Measurements from ENCODE around the gene PACS1.

Gene PACS1

DNA sequence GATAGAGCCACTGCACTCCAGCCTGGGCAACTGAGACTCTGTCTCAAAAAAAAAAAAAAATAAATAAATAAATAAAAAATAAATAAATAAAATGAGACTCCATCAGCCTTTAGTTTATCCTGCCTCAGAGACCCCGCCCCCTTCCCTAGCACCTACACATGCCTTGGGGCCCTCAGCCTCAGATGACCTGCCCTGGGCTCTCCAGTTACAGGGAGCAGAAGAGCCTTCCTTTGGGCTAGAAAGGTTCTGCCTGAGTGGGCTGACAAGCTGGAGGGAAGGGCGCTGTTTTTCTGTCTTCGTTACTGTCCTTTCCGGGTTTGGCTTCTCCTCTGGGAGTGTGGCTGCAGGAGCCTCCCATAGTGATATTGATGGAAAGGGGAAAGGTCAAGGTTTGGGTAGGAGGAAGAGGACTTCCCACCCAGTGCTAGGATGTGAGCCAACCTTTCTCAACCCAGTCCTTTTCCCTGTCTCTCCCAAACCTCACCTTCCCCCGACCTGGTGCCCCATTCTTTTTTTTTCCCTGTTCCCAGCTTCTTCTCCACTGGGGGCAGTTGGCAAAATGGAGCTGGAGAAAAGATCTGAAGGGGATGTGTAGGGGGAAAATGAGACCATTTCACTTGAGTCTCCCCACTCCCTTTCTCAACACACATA is 19.4 kb upstream of the PACS1 start:
- no peak for DNase-seq

DNA sequence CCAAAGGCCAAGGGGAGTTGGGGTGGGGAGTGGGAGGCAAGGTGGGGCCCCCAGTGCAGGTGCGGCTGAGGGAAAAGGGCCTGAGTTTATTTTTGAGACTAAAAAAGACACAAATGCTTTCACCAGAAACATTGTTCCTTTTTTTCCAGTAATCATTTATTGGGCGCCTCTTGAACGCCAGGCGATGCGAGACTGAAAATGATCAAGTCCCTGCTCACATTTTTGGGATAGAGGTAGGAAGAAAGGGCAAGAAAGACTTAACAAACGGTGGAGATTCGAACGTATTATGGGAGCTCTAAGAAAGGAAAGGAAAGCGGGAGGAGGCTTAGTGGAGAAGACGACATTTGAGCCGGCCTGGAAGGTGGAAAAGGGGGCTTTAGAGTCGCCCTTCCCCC is 18.7 kb upstream of the PACS1 start:
- no peak for DNase-seq

DNA sequence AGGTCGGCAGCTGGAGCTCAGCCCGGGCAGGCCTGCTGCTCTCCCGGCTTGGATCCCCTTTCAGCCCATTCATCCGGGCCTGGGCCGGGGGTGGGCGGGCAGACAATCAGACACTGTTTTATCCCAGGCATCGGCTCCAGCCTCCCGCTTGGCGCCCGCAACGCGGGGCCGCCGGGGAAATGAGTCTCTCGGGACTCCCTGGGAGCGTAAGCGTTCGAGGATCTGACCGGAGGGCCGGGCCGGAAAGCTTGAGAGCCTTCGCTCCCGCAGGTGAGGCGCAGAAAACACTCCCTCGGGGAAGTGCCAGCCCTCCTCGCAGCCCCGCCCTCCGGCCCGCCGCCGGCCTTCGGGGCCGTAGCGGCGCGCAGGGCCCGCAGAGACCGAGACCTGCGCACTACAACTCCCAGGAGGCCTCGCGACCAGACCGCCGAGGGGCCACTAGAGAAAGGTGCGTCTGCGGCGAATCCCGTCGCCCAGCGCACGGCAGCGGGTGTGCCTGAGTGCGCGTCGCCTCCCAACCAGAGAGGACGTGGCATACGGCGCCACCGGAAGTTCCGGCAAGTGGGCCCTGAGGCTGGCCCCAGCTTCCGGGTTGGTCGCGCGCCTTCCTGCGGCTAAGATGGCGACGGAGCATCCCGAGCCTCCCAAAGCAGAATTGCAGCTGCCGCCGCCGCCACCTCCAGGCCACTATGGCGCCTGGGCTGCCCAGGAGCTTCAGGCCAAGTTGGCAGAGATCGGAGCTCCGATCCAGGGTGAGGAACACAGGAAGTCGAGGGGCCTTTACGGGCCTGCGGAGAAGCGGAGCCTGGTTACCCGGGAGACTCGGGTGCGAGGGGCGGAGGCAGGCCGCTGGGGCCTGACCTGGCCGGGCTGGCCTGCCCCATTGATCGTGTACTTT is 18.1 kb upstream of the PACS1 start, which contains the start of gene SF3B2:
Gene SF3B2, plus strand, starts transcription at position 599 of the 898 bp plus-strand sequence. Its CDS starts 21 bp downstream, at position 620.
- peak; percentile 97 to 98 for DNase-seq

GRCh38 chr11:66052664-66052982 is 17.4 kb upstream of the PACS1 start:
- no peak for DNase-seq

DNA sequence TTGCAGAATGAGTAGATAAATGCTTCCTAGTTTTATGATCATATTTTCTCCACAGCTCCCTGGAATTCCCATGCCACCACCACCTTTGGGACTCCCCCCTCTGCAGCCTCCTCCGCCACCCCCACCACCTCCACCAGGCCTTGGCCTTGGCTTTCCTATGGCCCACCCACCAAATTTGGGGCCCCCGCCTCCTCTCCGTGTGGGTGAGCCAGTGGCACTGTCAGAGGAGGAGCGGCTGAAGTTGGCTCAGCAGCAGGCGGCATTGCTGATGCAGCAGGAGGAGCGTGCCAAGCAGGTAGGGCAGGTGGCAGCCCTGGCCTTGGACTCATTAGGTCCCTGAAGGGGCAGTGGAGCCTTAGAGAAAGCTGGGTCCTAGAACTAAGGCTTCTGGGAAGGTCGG is 15.1 kb upstream of the PACS1 start:
- no peak for DNase-seq

DNA sequence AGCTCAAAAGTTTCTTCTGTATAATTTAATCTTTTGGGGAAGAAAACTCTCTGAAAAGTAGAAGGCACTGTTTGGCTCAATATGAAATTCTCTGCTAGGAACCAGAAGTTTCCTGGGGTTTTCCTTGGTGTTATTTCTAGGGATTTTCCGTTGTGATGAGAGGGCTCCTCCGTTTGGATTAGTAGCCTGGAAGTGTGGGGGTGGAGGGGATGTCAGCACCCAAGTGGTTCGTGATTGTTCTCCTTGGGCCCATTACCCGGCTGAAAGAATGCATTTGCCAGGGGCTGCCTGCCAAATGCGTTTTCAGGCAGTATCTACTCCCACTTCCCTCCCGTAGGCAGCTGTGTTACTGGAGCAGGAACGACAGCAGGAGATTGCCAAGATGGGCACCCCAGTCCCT is 13.6 kb upstream of the PACS1 start:
- DNase-seq, result no peak

DNA sequence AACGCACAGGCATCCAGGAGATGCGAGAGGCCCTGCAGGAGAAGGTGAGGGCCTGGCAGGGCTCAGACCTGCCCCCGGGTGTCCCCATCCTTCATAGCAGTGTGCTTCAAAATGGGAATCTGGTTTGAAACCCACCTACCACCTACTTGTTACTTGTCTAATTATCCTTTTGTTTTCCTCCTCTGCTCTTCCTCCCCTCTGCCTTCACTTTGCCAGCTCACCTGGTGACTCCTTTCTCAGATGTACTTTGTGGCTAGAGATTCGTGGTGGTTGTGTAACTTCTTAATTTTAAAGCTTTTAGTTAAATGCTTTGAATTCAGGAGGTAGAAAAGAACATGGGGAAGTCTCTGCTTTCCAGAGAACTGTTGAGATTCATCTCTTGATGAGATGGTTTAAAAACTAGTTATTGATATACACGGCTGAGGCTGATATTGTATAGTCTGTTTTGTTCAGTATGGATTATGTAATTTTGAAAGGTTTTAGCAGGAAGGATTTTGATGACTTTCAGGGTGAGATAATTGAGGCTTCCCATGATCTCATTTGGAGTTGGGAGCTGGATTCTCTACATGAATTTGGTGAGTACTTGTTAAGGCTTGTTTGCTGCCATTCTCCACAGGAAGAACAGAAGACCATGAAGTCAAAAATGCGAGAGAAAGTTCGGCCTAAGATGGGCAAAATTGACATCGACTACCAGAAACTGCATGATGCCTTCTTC is 9.9 kb upstream of the PACS1 start:
- no peak for DNase-seq

DNA sequence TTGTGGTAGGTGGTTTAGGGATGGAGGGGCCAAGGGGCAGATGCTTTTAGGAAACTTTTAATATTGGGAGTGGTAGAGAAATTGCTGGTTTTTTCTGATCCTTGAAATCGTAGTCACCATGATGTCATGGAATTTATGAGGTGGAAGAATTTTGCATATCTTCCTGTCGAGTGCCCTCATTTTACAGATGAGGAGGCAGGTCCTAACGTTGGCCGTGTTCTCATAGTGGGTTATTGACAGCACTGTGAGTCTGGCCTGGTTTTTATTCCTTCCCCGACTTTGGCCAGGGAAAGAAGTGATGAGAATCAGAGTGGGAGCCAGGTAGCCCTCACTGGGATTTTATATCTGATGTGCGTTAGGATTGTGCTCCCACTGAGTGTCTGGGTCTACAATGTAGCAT is 8.8 kb upstream of the PACS1 start:
- DNase-seq, result no peak

- DNase-seq, result no peak
Measured at GRCh38 chr11:66062408-66062807, 7.7 kb upstream of the PACS1 start.

DNA sequence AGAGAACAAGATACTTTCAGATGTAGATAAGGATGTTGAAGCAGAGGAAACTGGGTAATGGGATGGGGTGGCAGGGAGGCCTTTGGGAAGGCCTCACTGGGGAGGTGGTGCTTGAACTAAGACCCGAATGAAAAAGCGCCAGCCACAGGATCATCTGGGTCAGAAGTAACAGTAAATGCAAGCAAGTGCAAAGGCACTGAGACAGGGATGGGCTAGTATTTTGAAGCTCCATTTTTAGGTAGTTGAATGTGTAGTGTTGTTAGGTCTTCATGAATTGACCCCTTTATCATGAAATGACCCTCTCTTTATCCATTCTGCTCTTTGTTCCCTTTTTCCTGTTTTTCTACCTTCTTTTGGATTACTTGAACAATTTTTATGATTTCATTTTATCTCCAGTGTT is 6.2 kb upstream of the PACS1 start:
- DNase-seq, result no peak

DNA sequence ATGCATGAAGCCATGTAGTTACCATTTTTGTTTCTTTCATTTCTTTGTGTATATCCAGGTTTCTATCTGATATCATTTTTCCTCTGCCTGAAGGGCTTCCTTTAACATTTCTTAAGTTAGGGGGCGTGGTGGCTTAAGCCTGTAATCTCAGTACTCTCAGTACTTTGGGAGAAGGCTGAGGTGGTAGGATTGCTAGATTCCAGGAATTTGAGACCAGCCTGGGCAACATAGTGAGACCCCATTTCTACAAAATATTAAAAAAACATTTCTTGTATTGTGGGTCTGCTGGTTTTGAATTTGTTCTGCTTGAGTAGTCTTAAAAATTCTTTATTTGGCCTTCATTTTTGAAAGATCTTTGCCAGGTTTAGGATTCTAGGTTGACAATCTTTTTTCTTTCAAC is 5.5 kb upstream of the PACS1 start:
- no peak for DNase-seq

GRCh38 chr11:66066751-66067150 is 3.3 kb upstream of the PACS1 start:
- DNase-seq, result no peak

DNA sequence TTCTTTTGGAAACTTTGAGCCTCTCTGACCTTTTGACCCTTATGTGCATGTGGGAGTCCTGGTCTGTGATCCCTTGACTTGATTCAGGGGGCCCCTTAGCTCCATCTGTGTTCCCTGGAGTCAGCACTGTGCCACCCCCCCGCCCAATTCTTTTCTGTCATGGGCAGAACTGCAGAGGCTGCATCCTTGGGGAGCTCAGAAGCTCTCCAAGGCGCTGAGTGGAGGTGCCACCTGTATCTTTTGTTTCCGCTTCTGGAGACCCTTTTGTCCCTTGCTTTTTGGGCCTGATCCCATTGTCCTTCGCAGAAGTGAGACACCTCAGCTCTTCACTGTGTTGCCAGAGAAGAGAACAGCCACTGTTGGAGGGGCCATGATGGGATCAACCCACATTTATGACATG is 2.4 kb upstream of the PACS1 start:
- no peak for DNase-seq

- peak; percentile 79 to 81 for DNase-seq
Measured at GRCh38 chr11:66068154-66068821, 1.8 kb upstream of the PACS1 start.

GRCh38 chr11:66068923-66069714 is 953 bp upstream of the PACS1 start:
- peak; percentile 53 to 70 for DNase-seq

DNA sequence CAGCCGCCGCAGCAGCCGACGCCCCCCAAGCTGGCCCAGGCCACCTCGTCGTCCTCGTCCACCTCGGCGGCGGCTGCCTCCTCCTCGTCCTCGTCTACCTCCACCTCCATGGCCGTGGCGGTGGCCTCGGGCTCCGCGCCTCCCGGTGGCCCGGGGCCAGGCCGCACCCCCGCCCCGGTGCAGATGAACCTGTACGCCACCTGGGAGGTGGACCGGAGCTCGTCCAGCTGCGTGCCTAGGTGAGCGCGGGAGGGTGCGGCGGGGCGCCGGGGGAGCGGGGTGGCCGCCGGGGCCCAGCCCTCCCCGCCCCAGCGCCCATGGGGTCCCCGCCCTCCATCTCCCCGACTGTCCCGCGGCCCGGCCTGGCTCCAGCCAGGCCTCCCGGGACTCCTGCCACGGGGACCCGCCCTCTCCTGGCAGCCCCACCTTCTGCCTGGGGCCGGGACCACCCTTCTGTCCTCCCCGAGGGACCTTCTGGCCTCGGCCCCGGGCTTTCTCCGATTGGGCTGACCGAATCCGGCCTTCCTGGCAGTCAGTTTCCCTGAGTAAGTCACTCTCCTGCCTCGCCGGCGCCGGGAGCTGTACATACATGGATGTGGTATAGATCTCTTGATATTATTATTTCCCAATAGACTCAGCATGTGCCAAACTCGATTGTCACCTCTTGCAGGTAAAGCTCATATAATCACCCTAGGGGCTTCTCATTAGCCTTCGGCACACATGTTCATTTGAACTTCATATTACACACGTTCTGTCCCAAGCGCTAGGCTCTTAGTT is 720 bp downstream of the PACS1 start:
- DNase-seq, result peak in 1 of 2 donors; percentile 18

GRCh38 chr11:66071381-66071801 is 1.3 kb downstream of the PACS1 start:
- peak in 1 of 2 donors; percentile 36 for DNase-seq

DNA sequence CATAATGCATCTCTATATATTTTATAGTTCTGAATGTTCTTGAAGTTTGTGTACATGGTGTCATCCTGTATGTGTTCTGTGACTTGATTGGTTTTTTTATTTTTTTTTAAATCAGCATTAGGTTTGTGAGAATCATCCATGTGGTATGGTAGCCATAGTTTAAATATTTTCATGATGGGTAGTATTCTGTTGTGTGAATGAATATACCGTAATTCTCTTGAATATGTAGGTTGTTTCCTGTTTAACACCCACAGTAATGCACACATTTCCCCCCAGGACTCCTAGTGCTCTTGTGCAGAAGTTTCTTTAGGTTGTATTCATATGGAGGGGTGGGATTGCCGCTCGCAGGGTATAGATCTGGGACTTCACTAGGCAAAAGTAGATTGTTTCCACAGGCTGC is 2.0 kb downstream of the PACS1 start:
- DNase-seq, result no peak

GRCh38 chr11:66072518-66072917 is 2.4 kb downstream of the PACS1 start:
- DNase-seq, result no peak

DNA sequence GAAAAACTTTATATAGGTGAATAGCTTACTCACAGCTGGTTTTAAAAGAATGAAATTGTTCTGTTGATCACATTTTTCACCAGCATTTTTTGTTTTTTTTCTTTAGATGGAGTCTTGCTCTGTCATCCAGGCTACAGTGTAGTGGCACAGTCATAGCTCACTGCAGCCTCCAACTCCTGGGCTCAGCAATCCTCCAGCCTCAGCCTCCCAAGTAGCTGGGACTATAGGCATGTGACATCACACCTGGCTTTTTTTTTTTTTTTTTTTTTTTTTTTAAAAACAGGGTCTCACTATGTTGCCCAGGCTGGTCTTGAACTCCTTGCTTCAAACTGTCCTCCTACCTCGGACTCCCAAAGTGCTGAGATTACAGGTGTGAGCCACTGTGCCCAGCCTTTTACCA is 3.6 kb downstream of the PACS1 start:
- no peak for DNase-seq

GRCh38 chr11:66075273-66075672 is 5.2 kb downstream of the PACS1 start:
- DNase-seq, result no peak

DNA sequence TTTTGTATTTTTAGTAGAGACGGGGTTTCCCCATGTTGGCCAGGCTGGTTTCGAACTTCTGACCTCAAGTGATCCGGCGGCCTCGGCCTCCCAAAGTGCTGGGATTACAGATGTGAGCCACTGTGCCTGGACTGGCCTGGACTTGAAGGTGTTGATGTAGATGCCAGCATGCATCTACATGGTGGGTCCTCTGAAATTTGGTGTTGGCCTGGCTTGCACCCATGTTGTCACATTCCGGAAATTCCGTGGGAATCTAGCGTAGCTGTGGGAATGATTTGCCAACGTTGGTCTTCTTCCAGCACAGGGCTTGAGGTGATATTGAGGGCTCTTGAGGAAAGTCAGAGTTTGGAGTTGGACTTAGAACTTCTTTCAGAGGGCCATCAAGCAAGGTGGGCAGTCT is 6.5 kb downstream of the PACS1 start:
- DNase-seq, result no peak

All from CD4-positive, alpha-beta T cell treated with Interleukin-4 for 1 hour (primary cell).